A549 treated with DMSO at 1 μM for 4 hours (cell line): ENCODE data around the gene OR52W1. TPM values are rescaled to one million over a fixed set of nuclear protein-coding genes. Genes with fewer than 3 reads are reported as not detected.

Source experiments
- total RNA-seq: library from RNA; stranded (reverse); fragments of 200-300 nt; extraction: Qiagen RNA extraction; gene quantifications from 5 replicates; pipeline ENCODE4 v1.2.3, GENCODE V29; 2022; ENCODE audit warnings: low read depth

OR52W1 gene, protein sequence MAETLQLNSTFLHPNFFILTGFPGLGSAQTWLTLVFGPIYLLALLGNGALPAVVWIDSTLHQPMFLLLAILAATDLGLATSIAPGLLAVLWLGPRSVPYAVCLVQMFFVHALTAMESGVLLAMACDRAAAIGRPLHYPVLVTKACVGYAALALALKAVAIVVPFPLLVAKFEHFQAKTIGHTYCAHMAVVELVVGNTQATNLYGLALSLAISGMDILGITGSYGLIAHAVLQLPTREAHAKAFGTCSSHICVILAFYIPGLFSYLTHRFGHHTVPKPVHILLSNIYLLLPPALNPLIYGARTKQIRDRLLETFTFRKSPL
- total RNA-seq: not detected in 5 replicates

DNA sequence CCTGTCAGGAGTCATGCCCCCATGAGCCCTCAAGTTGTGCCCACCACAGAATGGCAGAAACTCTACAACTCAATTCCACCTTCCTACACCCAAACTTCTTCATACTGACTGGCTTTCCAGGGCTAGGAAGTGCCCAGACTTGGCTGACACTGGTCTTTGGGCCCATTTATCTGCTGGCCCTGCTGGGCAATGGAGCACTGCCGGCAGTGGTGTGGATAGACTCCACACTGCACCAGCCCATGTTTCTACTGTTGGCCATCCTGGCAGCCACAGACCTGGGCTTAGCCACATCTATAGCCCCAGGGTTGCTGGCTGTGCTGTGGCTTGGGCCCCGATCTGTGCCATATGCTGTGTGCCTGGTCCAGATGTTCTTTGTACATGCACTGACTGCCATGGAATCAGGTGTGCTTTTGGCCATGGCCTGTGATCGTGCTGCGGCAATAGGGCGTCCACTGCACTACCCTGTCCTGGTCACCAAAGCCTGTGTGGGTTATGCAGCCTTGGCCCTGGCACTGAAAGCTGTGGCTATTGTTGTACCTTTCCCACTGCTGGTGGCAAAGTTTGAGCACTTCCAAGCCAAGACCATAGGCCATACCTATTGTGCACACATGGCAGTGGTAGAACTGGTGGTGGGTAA is at the start of gene OR52W1:
OR52W1 (plus strand) TSS at position 51 of the 637 bp plus-strand sequence; CDS start at position 51, 0 bp downstream.

GRCh38 chr11:6170226-6170625 is 28.8 kb upstream of the OR52W1 start, which contains the start of gene OR52B2:
TSS of gene OR52B2 (minus strand) at chr11:6170326. CDS start at chr11:6170326, 0 bp downstream.

GRCh38 chr11:6205366-6205765 is 6.3 kb downstream of the OR52W1 start, which contains the start of gene C11orf42:
TSS of gene C11orf42 (plus strand) at chr11:6205557. CDS start at chr11:6205616, 59 bp downstream.

DNA sequence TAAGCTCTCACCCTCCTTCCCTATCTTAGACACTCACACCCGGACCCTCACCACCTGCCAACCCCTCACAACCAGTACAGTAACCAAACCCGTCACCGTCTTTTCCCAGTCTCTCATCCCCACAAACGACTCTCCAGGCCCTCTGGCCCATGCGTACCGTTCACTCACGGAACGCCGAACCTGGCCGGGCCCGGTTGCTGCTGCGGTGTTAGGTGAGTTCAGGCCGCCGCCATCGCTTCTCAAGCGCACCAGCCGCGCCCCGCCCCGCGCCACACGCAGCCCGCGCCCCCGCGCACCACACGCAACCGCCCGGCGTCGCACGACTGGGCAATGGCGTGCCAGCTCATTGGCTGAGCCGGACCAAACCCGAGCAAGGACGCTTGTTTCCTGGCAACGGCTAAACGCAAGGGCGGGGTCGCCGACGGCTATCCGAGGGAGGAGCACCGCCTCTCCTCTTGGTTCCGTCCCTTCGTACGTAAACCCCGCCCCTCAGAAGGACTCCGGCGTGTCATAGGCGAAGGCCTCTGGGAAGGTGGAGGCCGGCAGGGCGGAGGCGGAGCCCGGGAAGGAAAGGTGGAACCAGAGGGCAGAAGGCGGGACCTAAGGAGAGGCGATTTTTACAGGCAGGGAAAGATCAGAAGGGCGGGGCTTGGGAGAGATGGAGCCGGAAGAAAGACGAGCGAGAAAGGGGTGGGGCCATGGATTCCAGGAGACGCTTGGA is 35.5 kb downstream of the OR52W1 start, which contains the start of gene FHIP1B:
FHIP1B (minus strand) TSS at position 250 of the 721 bp plus-strand sequence. CDS start 10,120 bp downstream, outside the sequence.

DNA sequence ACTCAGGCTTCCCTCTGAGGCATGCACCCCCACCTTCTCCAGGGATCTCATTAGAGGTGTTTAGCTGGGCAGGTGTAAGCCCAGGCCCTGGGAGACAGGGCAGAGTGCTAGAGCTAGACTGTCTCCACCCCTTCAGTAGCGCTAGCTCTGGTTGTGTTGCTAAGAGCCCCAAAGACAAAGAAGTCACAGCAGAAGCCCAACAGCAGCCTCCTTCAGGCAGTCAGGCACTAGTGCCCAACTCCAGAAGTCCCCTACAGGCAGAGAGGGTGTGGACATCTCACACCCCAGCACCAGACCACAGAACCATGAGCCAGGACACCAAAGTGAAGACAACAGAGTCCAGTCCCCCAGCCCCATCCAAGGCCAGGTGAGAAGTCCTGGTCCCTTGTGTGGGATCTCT is 39.9 kb downstream of the OR52W1 start, which contains the start of gene CNGA4:
CNGA4 (plus strand) TSS at position 188 of the 400 bp plus-strand sequence; CDS start at position 306, 118 bp downstream.

Other genes with a start within 250 kb of the OR52W1 start
- gene OR56A5, start 230.7 kb upstream of the OR52W1 start, total RNA-seq: not detected in 5 replicates
- gene OR52L1, start 212.2 kb upstream of the OR52W1 start, total RNA-seq: not detected in 5 replicates
- not detected in 5 replicates for gene OR56A4, start 192.3 kb upstream of the OR52W1 start, total RNA-seq
- not detected in 5 replicates for gene OR56A1, start 168.5 kb upstream of the OR52W1 start, total RNA-seq
- gene OR56B4, start 91.5 kb upstream of the OR52W1 start, total RNA-seq: not detected in 5 replicates
- not detected in 5 replicates for gene OR52B2, start 28.9 kb upstream of the OR52W1 start, total RNA-seq
- not detected in 5 replicates for gene C11orf42, start 6.3 kb downstream of the OR52W1 start, total RNA-seq
- 13.4 to 17.9 TPM (median 17.2 TPM) in 5 replicates for gene FHIP1B, start 35.4 kb downstream of the OR52W1 start, total RNA-seq
- 0.07 to 0.10 TPM (median 0.08 TPM) in 3 of 5 replicates, not detected in the others for gene CNGA4, start 39.9 kb downstream of the OR52W1 start, total RNA-seq
- not detected in 5 replicates for gene CCKBR, start 60.6 kb downstream of the OR52W1 start, total RNA-seq
- gene CAVIN3, start 121.3 kb downstream of the OR52W1 start, total RNA-seq: 24.7 to 34.0 TPM (median 26.6 TPM) in 5 replicates
- 10.2 to 13.1 TPM (median 11.4 TPM) in 5 replicates for gene SMPD1, start 191.2 kb downstream of the OR52W1 start, total RNA-seq
- gene APBB1, start 219.9 kb downstream of the OR52W1 start, total RNA-seq: 17.0 to 20.3 TPM (median 17.8 TPM) in 5 replicates
- 0.32 to 1.4 TPM (median 0.49 TPM) in 5 replicates for gene HPX, start 241.8 kb downstream of the OR52W1 start, total RNA-seq